Measurements from ENCODE around the gene PRKACB. TPM values are rescaled to one million over a fixed set of nuclear protein-coding genes. Genes with fewer than 3 reads are reported as not detected.
"Not testable (repeated sequence)": the region's sequence is repeated elsewhere in the genome, so short reads cannot be mapped to it uniquely, and the experiment has no call there.

PRKACB gene
- total and polyA plus RNA-seq, 2 experiments from 2014 or later, result 14.6 to 28.0 TPM

DNA sequence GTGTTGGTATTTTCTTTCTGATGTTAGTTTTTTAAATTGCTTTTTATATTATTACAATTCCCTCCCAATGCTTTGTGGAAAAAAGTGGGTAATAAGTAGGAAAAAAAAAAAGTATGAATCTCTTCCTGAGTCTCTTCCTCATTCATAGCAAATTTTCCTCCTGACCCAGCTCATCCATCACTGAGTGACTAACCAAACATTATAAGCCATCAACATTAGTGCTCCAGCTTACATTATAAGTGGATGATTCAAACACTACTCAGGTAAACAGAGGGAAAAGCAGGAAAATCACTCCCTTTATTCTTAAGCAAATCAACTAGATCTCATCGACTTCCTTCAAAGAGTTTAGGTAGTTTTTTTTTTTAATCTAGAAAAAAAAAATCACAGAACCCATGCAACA, 142.0 kb downstream of the PRKACB start:
- peaks cover 36% of the 10 kb centered on the region for H3K9me3 Mint-ChIP-seq
- no peaks in the 10 kb centered on the region for H3K4me1 ChIP-seq (ENCODE audit: insufficient read depth)
- H2AFZ ChIP-seq, result no peak overlapping the region
- H3K4me1 Mint-ChIP-seq, result peaks cover 8% of the 10 kb centered on the region
- no peaks in the 10 kb centered on the region for H3F3A ChIP-seq (replicated peaks; ENCODE audit: low read depth)
- ATAC-seq (no peak), DNase-seq (ENCODE audit: low spot score) (no peak)
- H3K79me2 ChIP-seq (replicated peaks; ENCODE audit: insufficient read depth), result no peaks in the 10 kb centered on the region
- no peak overlapping the region for H3K4me2 ChIP-seq
- no peak overlapping the region for H3K4me3 Mint-ChIP-seq
- no peaks in the 10 kb centered on the region; the same call in 1 of the 2 replicates for H3K9me2 ChIP-seq (ENCODE audit: insufficient read depth)
- no peaks in the 10 kb centered on the region for H3K36me3 ChIP-seq (ENCODE audit: insufficient read depth)
- H4K20me1 ChIP-seq (replicated peaks; ENCODE audit: insufficient read depth), result no peaks in the 10 kb centered on the region
- no peak overlapping the region for H3K4me3 ChIP-seq
- no peaks in the 10 kb centered on the region for H3K27me3 ChIP-seq (ENCODE audit: insufficient read depth)
- H3K27ac ChIP-seq (ENCODE audit: low read depth), result no peak overlapping the region
- peaks cover 6% of the 10 kb centered on the region for H3K27me3 Mint-ChIP-seq (ENCODE audit: insufficient read depth, low read depth, poor library complexity)
- peaks cover 30% of the 10 kb centered on the region for H3K36me3 Mint-ChIP-seq (ENCODE audit: low read depth)
- TF ChIP-seq, protein P1, sequence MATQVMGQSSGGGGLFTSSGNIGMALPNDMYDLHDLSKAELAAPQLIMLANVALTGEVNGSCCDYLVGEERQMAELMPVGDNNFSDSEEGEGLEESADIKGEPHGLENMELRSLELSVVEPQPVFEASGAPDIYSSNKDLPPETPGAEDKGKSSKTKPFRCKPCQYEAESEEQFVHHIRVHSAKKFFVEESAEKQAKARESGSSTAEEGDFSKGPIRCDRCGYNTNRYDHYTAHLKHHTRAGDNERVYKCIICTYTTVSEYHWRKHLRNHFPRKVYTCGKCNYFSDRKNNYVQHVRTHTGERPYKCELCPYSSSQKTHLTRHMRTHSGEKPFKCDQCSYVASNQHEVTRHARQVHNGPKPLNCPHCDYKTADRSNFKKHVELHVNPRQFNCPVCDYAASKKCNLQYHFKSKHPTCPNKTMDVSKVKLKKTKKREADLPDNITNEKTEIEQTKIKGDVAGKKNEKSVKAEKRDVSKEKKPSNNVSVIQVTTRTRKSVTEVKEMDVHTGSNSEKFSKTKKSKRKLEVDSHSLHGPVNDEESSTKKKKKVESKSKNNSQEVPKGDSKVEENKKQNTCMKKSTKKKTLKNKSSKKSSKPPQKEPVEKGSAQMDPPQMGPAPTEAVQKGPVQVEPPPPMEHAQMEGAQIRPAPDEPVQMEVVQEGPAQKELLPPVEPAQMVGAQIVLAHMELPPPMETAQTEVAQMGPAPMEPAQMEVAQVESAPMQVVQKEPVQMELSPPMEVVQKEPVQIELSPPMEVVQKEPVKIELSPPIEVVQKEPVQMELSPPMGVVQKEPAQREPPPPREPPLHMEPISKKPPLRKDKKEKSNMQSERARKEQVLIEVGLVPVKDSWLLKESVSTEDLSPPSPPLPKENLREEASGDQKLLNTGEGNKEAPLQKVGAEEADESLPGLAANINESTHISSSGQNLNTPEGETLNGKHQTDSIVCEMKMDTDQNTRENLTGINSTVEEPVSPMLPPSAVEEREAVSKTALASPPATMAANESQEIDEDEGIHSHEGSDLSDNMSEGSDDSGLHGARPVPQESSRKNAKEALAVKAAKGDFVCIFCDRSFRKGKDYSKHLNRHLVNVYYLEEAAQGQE (IDR thresholded peaks at IDR 0.05; ENCODE audit: unreplicated experiment), result no peak
- TF ChIP-seq JUNB (IDR thresholded peaks at IDR 0.05; ENCODE audit: unreplicated experiment) (no peak), EZH2phosphoT487 (IDR thresholded peaks at IDR 0.05; ENCODE audit: unreplicated experiment) (no peak), ZNF114 (CRISPR knock-in tag; IDR thresholded peaks at IDR 0.05) (no peak), NANOG (IDR thresholded peaks at IDR 0.05; ENCODE audit: borderline replicate concordance) (no peak), POLR2AphosphoS5 (IDR thresholded peaks at IDR 0.05; ENCODE audit: low read depth) (no peak)
- TF ChIP-seq, protein P2, sequence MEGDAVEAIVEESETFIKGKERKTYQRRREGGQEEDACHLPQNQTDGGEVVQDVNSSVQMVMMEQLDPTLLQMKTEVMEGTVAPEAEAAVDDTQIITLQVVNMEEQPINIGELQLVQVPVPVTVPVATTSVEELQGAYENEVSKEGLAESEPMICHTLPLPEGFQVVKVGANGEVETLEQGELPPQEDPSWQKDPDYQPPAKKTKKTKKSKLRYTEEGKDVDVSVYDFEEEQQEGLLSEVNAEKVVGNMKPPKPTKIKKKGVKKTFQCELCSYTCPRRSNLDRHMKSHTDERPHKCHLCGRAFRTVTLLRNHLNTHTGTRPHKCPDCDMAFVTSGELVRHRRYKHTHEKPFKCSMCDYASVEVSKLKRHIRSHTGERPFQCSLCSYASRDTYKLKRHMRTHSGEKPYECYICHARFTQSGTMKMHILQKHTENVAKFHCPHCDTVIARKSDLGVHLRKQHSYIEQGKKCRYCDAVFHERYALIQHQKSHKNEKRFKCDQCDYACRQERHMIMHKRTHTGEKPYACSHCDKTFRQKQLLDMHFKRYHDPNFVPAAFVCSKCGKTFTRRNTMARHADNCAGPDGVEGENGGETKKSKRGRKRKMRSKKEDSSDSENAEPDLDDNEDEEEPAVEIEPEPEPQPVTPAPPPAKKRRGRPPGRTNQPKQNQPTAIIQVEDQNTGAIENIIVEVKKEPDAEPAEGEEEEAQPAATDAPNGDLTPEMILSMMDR (conservative IDR thresholded peaks at IDR 0.05; ENCODE audit: low read depth in 2 of 2), result no peak
- H3K27ac Mint-ChIP-seq, result no peak overlapping the region

DNA sequence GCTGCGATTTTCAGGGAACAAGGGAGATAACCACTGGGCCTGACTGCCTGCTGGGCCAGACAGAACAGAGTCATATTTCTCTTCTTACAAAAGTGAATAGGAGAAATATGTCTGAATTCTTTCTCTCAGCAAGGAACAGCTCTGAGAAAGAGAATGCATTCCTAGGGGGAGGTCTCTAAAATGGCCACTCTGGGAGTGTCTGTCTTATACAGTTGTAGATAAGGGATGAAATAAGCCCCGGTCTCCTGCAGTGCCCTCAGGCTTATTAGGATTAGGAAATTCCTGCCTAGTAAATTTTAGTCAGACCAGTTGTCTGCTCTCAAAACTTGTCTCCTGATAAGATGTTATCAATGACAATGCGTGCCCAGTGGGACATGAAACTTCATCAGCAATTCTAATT, 143.3 kb downstream of the PRKACB start:
- not testable (repeated sequence) for H3K4me1 ChIP-seq (ENCODE audit: insufficient read depth); H3F3A ChIP-seq (replicated peaks; ENCODE audit: low read depth); H3K4me3 Mint-ChIP-seq; H3K4me3 ChIP-seq; H3K4me2 ChIP-seq; H2AFZ ChIP-seq; ATAC-seq; H3K4me1 Mint-ChIP-seq; H3K27me3 ChIP-seq (ENCODE audit: insufficient read depth); H3K79me2 ChIP-seq (replicated peaks; ENCODE audit: insufficient read depth); H3K27ac ChIP-seq (ENCODE audit: low read depth); H3K27me3 Mint-ChIP-seq (ENCODE audit: insufficient read depth, low read depth, poor library complexity); H3K27ac Mint-ChIP-seq; H3K9me2 ChIP-seq (ENCODE audit: insufficient read depth); H3K36me3 ChIP-seq (ENCODE audit: insufficient read depth); H4K20me1 ChIP-seq (replicated peaks; ENCODE audit: insufficient read depth)
- DNase-seq (ENCODE audit: low spot score), result peak; percentile 30
- Mint-ChIP-seq H3K36me3 (ENCODE audit: low read depth) (peaks cover 30% of the 10 kb centered on the region), H3K9me3 (peaks cover 36% of the 10 kb centered on the region)

Small RNA genes lying within 50 kb of the gene (small RNA-seq; reads per million reads assigned to genes)
- gene AL450063.1 (ENCODE audit: low replicate concordance) (not detected), gene RF00410 (ENCODE audit: low replicate concordance) (not detected)

Other genes starting within 250 kb of the PRKACB start
- gene TTLL7, start 145.1 kb upstream of the PRKACB start, total RNA-seq (2014; rRNA removed; shearing (Covaris generic)), result 2.6 and 4.1 TPM in 2 replicates
- 5.1 and 6.7 TPM in 2 replicates for gene TTLL7, start 145.1 kb upstream of the PRKACB start, polyA plus RNA-seq (2016; fragmentation: Nextera tagmentation; extraction: Ambion mirVana)
- 3.6 and 4.7 TPM in 2 replicates for gene SAMD13, start 157.4 kb downstream of the PRKACB start, total RNA-seq (2014; rRNA removed; shearing (Covaris generic))
- 2.1 and 2.5 TPM in 2 replicates for gene SAMD13, start 157.4 kb downstream of the PRKACB start, polyA plus RNA-seq (2016; fragmentation: Nextera tagmentation; extraction: Ambion mirVana)

All from GM23338 (cell line).